KOPT-K1 (cell line): ENCODE data around the gene CFAP161.

Experiments
- H3K27ac ChIP-seq: fragments of 200-600 bp; sonication (generic); 2 replicates; pipeline ENCODE4 v1.5.1; 2016; ENCODE audit warnings: antibody characterized with exemption, mild to moderate bottlenecking, low read depth, low read length; ENCODE audit not compliant: poor library complexity, severe bottlenecking
- H3K36me3 ChIP-seq: fragments of 200-600 bp; sonication (generic); 2 replicates; pipeline ENCODE4 v1.5.1; 2017; ENCODE audit warnings: antibody characterized with exemption, mild to moderate bottlenecking, low read length, moderate library complexity; ENCODE audit not compliant: insufficient read depth
- H3K9me3 ChIP-seq: fragments of 200-600 bp; sonication (generic); 2 replicates; pipeline ENCODE4 v1.5.1; 2017; ENCODE audit warnings: antibody characterized with exemption, low read length, mild to moderate bottlenecking; ENCODE audit not compliant: insufficient read depth, poor library complexity, severe bottlenecking

CFAP161 gene

DNA sequence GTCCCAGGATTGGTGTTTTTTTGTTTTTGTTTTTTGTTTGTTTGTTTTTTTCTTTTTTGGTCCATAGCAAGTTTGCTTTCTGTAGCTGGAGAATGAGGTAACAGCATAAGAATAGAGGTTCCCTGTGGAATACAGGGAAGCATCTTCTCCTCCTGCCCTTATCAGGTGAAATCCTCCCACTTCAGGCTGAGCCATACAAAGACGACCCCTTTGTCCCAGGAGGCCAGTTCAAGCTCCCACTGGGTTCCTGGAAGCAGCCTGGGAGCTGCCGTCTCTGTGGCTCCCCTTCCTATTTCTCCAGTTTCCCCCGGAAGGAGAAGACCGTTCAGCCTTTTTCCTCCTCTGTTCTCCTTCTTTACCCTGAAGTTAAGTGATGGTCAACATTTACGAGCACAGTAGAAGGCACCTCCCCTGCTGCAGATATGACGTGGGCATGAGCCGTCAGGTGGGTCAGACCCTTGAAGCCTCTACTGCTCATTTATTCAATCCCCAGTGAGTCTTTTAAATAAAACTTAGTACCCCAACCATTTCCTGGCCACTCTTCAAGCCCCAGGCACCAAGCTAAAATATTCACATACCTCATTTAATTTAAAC, 63.7 kb downstream of the CFAP161 start:
- H3K27ac ChIP-seq: no peak overlapping the region
- H3K9me3 ChIP-seq: no peaks in the 10 kb centered on the region
- no peaks in the 10 kb centered on the region for H3K36me3 ChIP-seq
